Measurements from ENCODE around the gene OASL. TPM values are rescaled to one million over a fixed set of nuclear protein-coding genes. Genes with fewer than 3 reads are reported as not detected.
"Not testable (repeated sequence)": the region's sequence is repeated elsewhere in the genome, so short reads cannot be mapped to it uniquely, and the experiment has no call there.

Gene OASL
- total RNA-seq, 2 donors from 2014 or later = 0.78 to 1.3 TPM

DNA sequence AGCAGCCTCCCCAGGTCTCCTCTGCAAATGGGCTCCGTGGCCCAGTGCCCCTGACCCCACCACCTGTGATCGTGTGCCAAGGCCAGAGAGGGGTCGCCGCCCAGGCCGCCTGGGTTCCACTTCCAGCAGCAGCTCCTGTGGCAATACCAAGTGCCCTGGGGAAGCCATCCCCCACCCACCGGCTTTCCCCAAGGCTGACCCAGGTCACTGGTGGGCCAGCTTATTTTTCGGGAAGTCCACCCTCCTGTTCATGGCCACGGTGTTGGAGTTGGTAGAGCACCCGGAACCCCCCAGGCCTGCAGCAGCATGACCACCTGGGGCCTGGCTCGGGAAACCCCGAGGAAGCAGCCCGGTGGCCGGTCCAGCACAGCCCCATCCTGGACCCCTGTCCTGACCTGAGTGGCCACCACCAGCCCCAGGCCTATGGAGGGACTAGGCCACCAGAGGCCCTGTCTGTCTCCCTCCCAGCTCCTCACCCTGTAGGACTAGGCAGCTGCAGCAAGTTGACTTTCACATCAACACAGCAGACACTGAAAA, 40.8 kb upstream of the OASL start:
- Histone ChIP-seq H3K27ac (no peak overlapping the region), H3K4me1 (no peaks in the 10 kb centered on the region), H3K9me3 (no peaks in the 10 kb centered on the region), H3K36me3 (replicated peaks in 1 of 2; ENCODE audit: insufficient read depth in 1 of 2, low read depth in 2 of 2) (no peaks in the 10 kb centered on the region), H3K27me3 (no peaks in the 10 kb centered on the region), H3K4me3 (no peak overlapping the region)
- DNase-seq (no peak), ATAC-seq (no peak)
- intact Hi-C loops (cut with DNase I) = no loop called here
- 93 to 95% methylated on average over 4 to 12 of the region's 13 CpGs for WGBS, 2 donors
- no peak for TF ChIP-seq POLR2A (IDR thresholded peaks at IDR 0.05)
- TF ChIP-seq, protein P1, sequence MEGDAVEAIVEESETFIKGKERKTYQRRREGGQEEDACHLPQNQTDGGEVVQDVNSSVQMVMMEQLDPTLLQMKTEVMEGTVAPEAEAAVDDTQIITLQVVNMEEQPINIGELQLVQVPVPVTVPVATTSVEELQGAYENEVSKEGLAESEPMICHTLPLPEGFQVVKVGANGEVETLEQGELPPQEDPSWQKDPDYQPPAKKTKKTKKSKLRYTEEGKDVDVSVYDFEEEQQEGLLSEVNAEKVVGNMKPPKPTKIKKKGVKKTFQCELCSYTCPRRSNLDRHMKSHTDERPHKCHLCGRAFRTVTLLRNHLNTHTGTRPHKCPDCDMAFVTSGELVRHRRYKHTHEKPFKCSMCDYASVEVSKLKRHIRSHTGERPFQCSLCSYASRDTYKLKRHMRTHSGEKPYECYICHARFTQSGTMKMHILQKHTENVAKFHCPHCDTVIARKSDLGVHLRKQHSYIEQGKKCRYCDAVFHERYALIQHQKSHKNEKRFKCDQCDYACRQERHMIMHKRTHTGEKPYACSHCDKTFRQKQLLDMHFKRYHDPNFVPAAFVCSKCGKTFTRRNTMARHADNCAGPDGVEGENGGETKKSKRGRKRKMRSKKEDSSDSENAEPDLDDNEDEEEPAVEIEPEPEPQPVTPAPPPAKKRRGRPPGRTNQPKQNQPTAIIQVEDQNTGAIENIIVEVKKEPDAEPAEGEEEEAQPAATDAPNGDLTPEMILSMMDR (IDR thresholded peaks at IDR 0.05) = no peak

DNA sequence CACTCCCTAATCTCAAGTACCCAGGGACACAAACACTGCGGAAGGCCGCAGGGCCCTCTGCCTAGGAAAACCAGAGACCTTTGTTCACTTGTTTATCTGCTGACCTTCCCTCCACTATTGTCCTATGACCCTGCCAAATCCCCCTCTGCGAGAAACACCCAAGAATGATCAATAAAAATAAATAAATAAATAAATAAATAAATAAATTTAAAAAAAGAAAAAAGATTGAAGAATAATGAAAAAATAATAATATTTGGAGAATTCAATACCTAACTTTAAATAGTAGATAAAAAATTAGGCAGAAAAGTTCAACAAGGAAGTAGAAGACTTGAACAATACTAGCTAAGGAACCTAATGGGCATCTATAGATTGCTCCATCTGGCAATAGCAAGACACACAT, 38.4 kb upstream of the OASL start:
- H3K4me1 ChIP-seq; H3K27me3 ChIP-seq; H3K36me3 ChIP-seq (replicated peaks in 1 of 2; ENCODE audit: insufficient read depth in 1 of 2, low read depth in 2 of 2); intact Hi-C loops (cut with DNase I); H3K9me3 ChIP-seq; H3K27ac ChIP-seq; H3K4me3 ChIP-seq; DNase-seq; ATAC-seq: not testable (repeated sequence)
- 75 to 86% methylated on average over 1 of the region's 3 CpGs for WGBS, 2 donors

DNA sequence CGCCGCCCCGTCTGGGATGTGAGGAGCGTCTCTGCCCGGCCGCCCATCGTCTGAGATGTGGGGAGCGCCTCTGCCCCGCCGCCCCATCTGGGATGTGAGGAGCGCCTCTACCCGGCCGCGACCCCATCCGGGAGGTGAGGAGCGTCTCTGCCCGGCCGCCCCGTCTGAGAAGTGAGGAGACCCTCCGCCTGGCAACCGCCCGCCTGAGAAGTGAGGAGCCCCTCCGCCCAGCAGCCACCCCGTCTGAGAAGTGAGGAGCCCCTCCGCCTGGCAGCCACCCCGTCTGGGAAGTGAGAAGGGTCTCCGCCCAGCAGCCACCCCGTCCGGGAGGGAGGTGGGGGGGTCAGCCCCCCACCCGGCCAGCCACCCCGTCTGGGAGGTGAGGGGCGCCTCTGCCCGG, 36.9 kb upstream of the OASL start:
- intact Hi-C loops (cut with DNase I); DNase-seq: not testable (repeated sequence)
- 93 to 95% methylated on average over 9 to 21 of the region's 33 CpGs for WGBS, 2 donors

DNA sequence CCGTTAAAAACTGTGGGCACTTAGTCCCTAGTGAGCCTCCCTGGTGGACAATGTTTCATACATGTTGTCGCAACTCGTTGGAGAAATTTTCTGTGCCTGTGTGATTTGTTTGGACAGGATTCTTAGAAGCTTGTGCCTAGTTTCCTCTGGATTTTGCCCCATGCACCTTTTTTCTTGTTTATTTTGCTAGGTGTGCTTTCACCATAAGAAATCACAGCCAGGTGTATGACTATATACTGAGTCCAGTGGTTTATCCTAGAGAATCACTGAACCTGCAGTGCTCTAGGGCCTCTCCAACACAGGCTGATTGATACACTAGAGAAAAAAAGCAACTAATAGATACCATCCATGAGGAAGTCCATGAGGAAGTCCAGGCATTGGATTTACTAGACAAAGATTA, 33.1 kb upstream of the OASL start:
- DNase-seq (no peak), ATAC-seq (no peak)
- Histone ChIP-seq H3K27me3 (no peaks in the 10 kb centered on the region), H3K9me3 (no peaks in the 10 kb centered on the region), H3K4me3 (no peak overlapping the region), H3K4me1 (no peaks in the 10 kb centered on the region), H3K36me3 (replicated peaks in 1 of 2; ENCODE audit: insufficient read depth in 1 of 2, low read depth in 2 of 2) (no peaks in the 10 kb centered on the region), H3K27ac (no peak overlapping the region)
- intact Hi-C loops (cut with DNase I) = no loop called here
- WGBS, 2 donors = 71 to 85% methylated on average over 3 of the region's 3 CpGs
- TF ChIP-seq, protein P1 (IDR thresholded peaks at IDR 0.05) = no peak

More for the DNA sequence above, 36.9 kb upstream of the OASL start:
- not testable (repeated sequence) for H3K4me3 ChIP-seq; H3K4me1 ChIP-seq; H3K9me3 ChIP-seq; H3K27me3 ChIP-seq; H3K36me3 ChIP-seq (replicated peaks in 1 of 2; ENCODE audit: insufficient read depth in 1 of 2, low read depth in 2 of 2); H3K27ac ChIP-seq; ATAC-seq

DNA sequence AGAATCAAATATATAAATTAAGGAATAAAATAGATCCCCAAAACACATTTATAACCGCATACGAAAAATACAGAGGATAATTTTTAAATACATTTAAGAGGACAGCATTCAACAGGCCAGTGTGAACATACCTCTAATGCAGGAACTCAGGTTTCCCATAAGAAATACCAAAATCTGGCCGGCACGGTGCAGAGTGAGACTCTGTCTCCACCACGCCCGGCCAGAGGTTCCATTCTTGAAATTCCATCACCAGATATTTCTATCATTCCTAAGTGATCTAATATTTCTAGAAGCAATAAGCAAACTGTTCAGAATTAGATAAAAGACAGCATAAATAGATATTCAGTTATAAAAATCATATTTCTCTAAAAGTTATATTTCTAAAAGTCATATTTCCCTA, 30.2 kb upstream of the OASL start:
- Histone ChIP-seq H3K27me3 (no peaks in the 10 kb centered on the region), H3K4me1 (no peaks in the 10 kb centered on the region), H3K4me3 (no peak overlapping the region), H3K9me3 (no peaks in the 10 kb centered on the region), H3K27ac (no peak overlapping the region), H3K36me3 (replicated peaks in 1 of 2; ENCODE audit: insufficient read depth in 1 of 2, low read depth in 2 of 2) (no peaks in the 10 kb centered on the region)
- DNase-seq = no peak
- ATAC-seq = no peak
- TF ChIP-seq POLR2A (IDR thresholded peaks at IDR 0.05) = no peak
- TF ChIP-seq, protein P1 (IDR thresholded peaks at IDR 0.05) = no peak
- 79 to 87% methylated on average over 6 of the region's 6 CpGs for WGBS, 2 donors
- intact Hi-C loops (cut with DNase I) = no loop called here

DNA sequence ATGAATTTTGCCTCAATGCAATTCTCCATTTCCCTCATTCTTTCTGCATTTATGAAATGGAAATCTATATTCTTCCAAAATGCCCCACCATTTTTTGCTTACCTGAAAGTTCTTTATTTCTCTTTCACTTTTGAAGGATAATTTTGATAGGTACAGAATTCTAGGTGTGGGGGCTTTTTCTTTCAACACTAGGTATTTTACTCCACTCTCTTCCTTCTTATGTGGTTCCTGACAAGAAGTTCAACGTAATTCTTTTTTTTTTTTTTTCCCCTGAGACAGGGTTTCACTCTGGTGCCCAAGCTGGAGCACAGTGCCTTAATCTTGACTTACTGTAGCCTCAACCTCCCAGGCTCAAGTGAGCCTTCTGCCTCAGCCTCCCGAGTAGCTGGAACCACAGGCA, 26.3 kb upstream of the OASL start:
- 53 to 60% methylated on average over 2 of the region's 2 CpGs for WGBS, 2 donors
- Histone ChIP-seq H3K4me3 (no peak overlapping the region), H3K27me3 (no peaks in the 10 kb centered on the region), H3K36me3 (replicated peaks in 1 of 2; ENCODE audit: insufficient read depth in 1 of 2, low read depth in 2 of 2) (no peaks in the 10 kb centered on the region), H3K27ac (no peak overlapping the region), H3K4me1 (peaks cover 5% of the 10 kb centered on the region), H3K9me3 (no peaks in the 10 kb centered on the region)
- TF ChIP-seq POLR2A (IDR thresholded peaks at IDR 0.05) = no peak
- TF ChIP-seq, protein P1 (IDR thresholded peaks at IDR 0.05) = no peak
- DNase-seq = no peak
- no peak for ATAC-seq
- intact Hi-C loops (cut with DNase I) = no loop called here

DNA sequence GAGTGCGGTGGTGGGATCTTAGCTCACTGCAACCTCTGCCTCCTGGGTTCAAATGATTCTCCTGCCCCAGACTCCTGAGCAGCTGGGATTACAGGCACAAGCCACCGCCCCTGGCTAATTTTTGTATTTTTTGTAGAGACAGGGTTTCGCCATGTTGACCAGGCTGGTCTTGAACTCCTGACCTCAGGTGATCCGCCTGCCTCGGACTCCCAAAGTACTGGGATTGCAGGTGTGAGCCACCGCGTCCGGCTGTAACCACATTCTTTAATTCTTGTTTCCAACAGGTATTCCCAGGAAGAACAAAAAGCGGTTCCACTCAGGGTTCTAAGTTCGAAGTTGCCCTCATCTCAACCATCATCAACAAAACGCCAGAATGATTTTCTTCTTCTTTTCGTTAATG, 25.5 kb upstream of the OASL start:
- H3K27me3 ChIP-seq; H3K36me3 ChIP-seq (replicated peaks in 1 of 2; ENCODE audit: insufficient read depth in 1 of 2, low read depth in 2 of 2); intact Hi-C loops (cut with DNase I); H3K27ac ChIP-seq; DNase-seq; ATAC-seq; H3K4me3 ChIP-seq; H3K4me1 ChIP-seq; H3K9me3 ChIP-seq: not testable (repeated sequence)
- 76 to 83% methylated on average over 11 to 12 of the region's 12 CpGs for WGBS, 2 donors

Measured in body of pancreas (tissue), 4 donors.